ENCODE data around the gene LRP1B.

- TF ChIP-seq, protein P1, sequence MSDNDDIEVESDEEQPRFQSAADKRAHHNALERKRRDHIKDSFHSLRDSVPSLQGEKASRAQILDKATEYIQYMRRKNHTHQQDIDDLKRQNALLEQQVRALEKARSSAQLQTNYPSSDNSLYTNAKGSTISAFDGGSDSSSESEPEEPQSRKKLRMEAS (IDR thresholded peaks at IDR 0.05), result no peak
- no peak for TF ChIP-seq CTCF (IDR thresholded peaks at IDR 0.05; ENCODE audit: low read depth, low read length, missing input control)
Observed at GRCh38 chr2:141618457-141618856, 512.4 kb downstream of the LRP1B start.
